Measurements from ENCODE around the gene AVPR1B.

GRCh38 chr1:206116873-206117150 is 376 bp downstream of the AVPR1B start:
- TF ChIP-seq CTCF (IDR thresholded peaks at IDR 0.05) (no peak), POLR2A (IDR thresholded peaks at IDR 0.05) (no peak)

Data from ovary (tissue), 3 donors.